ENCODE data around the gene CSNK2A3. TPM values are rescaled to one million over a fixed set of nuclear protein-coding genes. Genes with fewer than 3 reads are reported as not detected.

CSNK2A3 gene
- total and polyA plus RNA-seq, 10 of the 15 experiments (the other 5 are each of a cell fraction or from before 2014, with no cell fraction given) = 0.68 to 6.2 (median 1.4) TPM

DNA sequence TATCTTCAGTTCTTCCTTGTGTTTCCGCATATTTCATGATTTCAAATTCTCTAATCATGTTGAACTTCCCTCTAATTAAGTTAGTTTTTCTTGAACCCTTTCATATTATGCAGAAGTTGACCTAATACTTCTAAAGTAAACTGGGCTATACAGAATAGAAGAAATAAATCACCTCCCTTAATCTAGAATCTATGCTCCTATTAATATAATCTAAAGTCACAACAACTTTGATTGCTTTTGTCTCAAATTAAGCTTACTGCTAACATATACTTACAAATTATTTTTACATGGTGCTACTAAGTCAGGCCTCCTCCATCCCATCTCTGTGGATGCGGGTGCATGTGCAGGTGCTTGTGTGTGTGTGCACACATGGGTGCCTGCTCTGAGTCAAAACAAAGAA, 27.3 kb upstream of the CSNK2A3 start (continued):
- TF ChIP-seq, protein P1, sequence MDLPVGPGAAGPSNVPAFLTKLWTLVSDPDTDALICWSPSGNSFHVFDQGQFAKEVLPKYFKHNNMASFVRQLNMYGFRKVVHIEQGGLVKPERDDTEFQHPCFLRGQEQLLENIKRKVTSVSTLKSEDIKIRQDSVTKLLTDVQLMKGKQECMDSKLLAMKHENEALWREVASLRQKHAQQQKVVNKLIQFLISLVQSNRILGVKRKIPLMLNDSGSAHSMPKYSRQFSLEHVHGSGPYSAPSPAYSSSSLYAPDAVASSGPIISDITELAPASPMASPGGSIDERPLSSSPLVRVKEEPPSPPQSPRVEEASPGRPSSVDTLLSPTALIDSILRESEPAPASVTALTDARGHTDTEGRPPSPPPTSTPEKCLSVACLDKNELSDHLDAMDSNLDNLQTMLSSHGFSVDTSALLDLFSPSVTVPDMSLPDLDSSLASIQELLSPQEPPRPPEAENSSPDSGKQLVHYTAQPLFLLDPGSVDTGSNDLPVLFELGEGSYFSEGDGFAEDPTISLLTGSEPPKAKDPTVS (IDR thresholded peaks at IDR 0.05; ENCODE audit: low read depth, low read length) = no peak
- no peak for TF ChIP-seq CBX5 (IDR thresholded peaks at IDR 0.05; ENCODE audit: low read depth)
- no peak for TF ChIP-seq FOXM1 (IDR thresholded peaks at IDR 0.05; ENCODE audit: low read depth, low read length)
- TF ChIP-seq BHLHE40 (IDR thresholded peaks at IDR 0.05; ENCODE audit: borderline replicate concordance in 1 of 2, low read depth in 2 of 2, low read length in 1 of 2) = no peak
- TF ChIP-seq EED (IDR thresholded peaks at IDR 0.05; ENCODE audit: low read depth) = no peak
- TF ChIP-seq RBBP5 (conservative IDR thresholded peaks at IDR 0.05) = no peak
- no peak for TF ChIP-seq NFIC (IDR thresholded peaks at IDR 0.05; ENCODE audit: low read depth, low read length)
- TF ChIP-seq NFYB (IDR thresholded peaks at IDR 0.05; ENCODE audit: insufficient read depth, low read depth, low read length) = no peak
- TF ChIP-seq, protein P2, sequence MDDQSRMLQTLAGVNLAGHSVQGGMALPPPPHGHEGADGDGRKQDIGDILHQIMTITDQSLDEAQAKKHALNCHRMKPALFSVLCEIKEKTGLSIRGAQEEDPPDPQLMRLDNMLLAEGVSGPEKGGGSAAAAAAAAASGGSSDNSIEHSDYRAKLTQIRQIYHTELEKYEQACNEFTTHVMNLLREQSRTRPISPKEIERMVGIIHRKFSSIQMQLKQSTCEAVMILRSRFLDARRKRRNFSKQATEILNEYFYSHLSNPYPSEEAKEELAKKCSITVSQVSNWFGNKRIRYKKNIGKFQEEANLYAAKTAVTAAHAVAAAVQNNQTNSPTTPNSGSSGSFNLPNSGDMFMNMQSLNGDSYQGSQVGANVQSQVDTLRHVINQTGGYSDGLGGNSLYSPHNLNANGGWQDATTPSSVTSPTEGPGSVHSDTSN (IDR thresholded peaks at IDR 0.05; ENCODE audit: insufficient replicate concordance, low read depth, low read length) = no peak
- no peak for TF ChIP-seq GATAD2B (conservative IDR thresholded peaks at IDR 0.05; ENCODE audit: low read depth)

DNA sequence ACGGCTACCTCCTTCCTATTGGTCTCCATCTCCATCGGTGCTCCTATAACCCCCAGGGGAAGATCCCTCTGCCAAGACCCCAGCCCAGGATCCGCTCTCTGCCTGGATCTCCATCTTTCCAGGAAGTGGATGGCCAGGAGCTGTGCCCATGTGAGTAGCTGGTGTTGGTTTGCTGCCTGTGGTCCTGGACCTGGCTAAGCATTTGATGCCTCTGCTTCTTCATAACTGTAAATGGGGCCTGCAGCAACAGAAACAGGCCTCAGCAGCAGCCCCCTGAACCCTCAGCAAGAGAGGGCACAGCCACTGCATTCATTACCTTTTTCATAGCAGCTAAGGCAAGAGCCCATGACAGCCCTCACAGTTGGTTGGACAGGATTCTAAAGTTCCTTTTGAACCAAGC, 26.6 kb upstream of the CSNK2A3 start:
- CTCF ChIA-PET = no interaction called here
- Histone ChIP-seq H3K27me3 (replicated peaks in 1 of 2; ENCODE audit: control insufficient read depth in 2 of 2, insufficient read depth in 2 of 2, low read length in 1 of 2) (no peaks in the 10 kb centered on the region), H4K20me1 (ENCODE audit: control insufficient read depth, insufficient read depth) (no peaks in the 10 kb centered on the region), H3K4me2 (ENCODE audit: control insufficient read depth, insufficient read depth) (no peak overlapping the region), H2AFZ (ENCODE audit: control insufficient read depth, low read depth, low read length) (no peak overlapping the region), H3K27ac (ENCODE audit: control insufficient read depth, insufficient read depth) (no peak overlapping the region), H3K79me2 (ENCODE audit: control insufficient read depth, insufficient read depth, low read length) (no peaks in the 10 kb centered on the region), H3K4me1 (ENCODE audit: control insufficient read depth, insufficient read depth, low read length) (no peaks in the 10 kb centered on the region), H3K36me3 (ENCODE audit: control insufficient read depth in 2 of 2, insufficient read depth in 2 of 2, low read length in 1 of 2) (peaks cover 2 to 3% of the 10 kb centered on the region in 2 experiments; a peak in 2 of 4 replicates), H3K4me3 (no peak overlapping the region), H3K9me3 (replicated peaks; ENCODE audit: control insufficient read depth, insufficient read depth, low read length) (no peaks in the 10 kb centered on the region), H3K9ac (ENCODE audit: control insufficient read depth, insufficient read depth, low read length) (no peak overlapping the region)
- in situ Hi-C loops (cut with MboI) = no loop called here
- BruUV-seq (replicated peaks) = no TSS peak
- SMC1A ChIA-PET (ENCODE audit: uncharacterized antibody, unreplicated experiment) = no interaction called here
- DNase-seq (ENCODE audit: low read depth, low spot score) (no peak), FAIRE-seq (no peak), ATAC-seq (no peak)
- 39% methylated on average over 3 of the region's 3 CpGs for WGBS (ENCODE audit: insufficient coverage, insufficient replicate concordance, low lambda C conversion rate, missing lambda C conversion rate)
- RAD21 ChIA-PET (ENCODE audit: unreplicated experiment) = no interaction called here
- POLR2A ChIA-PET = no interaction called here
- intact Hi-C loops (cut with micrococcal nuclease; ENCODE audit: unreplicated experiment) = no loop called here
- TF ChIP-seq, protein P3, sequence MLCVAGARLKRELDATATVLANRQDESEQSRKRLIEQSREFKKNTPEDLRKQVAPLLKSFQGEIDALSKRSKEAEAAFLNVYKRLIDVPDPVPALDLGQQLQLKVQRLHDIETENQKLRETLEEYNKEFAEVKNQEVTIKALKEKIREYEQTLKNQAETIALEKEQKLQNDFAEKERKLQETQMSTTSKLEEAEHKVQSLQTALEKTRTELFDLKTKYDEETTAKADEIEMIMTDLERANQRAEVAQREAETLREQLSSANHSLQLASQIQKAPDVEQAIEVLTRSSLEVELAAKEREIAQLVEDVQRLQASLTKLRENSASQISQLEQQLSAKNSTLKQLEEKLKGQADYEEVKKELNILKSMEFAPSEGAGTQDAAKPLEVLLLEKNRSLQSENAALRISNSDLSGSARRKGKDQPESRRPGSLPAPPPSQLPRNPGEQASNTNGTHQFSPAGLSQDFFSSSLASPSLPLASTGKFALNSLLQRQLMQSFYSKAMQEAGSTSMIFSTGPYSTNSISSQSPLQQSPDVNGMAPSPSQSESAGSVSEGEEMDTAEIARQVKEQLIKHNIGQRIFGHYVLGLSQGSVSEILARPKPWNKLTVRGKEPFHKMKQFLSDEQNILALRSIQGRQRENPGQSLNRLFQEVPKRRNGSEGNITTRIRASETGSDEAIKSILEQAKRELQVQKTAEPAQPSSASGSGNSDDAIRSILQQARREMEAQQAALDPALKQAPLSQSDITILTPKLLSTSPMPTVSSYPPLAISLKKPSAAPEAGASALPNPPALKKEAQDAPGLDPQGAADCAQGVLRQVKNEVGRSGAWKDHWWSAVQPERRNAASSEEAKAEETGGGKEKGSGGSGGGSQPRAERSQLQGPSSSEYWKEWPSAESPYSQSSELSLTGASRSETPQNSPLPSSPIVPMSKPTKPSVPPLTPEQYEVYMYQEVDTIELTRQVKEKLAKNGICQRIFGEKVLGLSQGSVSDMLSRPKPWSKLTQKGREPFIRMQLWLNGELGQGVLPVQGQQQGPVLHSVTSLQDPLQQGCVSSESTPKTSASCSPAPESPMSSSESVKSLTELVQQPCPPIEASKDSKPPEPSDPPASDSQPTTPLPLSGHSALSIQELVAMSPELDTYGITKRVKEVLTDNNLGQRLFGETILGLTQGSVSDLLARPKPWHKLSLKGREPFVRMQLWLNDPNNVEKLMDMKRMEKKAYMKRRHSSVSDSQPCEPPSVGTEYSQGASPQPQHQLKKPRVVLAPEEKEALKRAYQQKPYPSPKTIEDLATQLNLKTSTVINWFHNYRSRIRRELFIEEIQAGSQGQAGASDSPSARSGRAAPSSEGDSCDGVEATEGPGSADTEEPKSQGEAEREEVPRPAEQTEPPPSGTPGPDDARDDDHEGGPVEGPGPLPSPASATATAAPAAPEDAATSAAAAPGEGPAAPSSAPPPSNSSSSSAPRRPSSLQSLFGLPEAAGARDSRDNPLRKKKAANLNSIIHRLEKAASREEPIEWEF (IDR thresholded peaks at IDR 0.05; ENCODE audit: insufficient replicate concordance, low read depth, low read length) = no peak
- TF ChIP-seq SMAD5 (IDR thresholded peaks at IDR 0.05; ENCODE audit: low read depth) (no peak), BACH1 (IDR thresholded peaks at IDR 0.05; ENCODE audit: borderline replicate concordance) (no peak)

All from GM12878 (cell line).